Upper lobe of left lung (tissue), 4 donors: ENCODE measurements around the gene SCUBE1.

Experiments
- CTCF ChIP-seq, 6 experiments: fragments of 450-650 bp in 4 of 6; fragments of 200-600 bp in 2 of 6; sonication (generic) in 2 of 6; IDR thresholded peaks; one replicate each; pipeline ENCODE4 v1.5.1; 2016 to 2019; ENCODE audit warnings: antibody characterized with exemption in 6 of 6
- EP300 ChIP-seq, 4 donors: sonication (generic); formaldehyde crosslinking; IDR thresholded peaks; one replicate each; pipeline ENCODE4 v1.5.1; 2017; ENCODE audit warnings: antibody characterized with exemption in 4 of 4, control low read depth in 2 of 4
- POLR2A ChIP-seq, 4 donors: fragments of 450-650 bp; IDR thresholded peaks; one replicate each; pipeline ENCODE4 v1.5.1; 2016 to 2017; ENCODE audit warnings: antibody characterized with exemption in 4 of 4, mild to moderate bottlenecking in 2 of 4

GRCh38 chr22:43277987-43278601 lies 65.1 kb downstream of the SCUBE1 start:
- TF ChIP-seq CTCF (IDR thresholded peaks at IDR 0.05) (no peak), EP300 (IDR thresholded peaks at IDR 0.05) (no peak), POLR2A (IDR thresholded peaks at IDR 0.05) (no peak)
